Neural cell (in vitro differentiated cells): ENCODE data around the gene PROSER2. TPM values are rescaled to one million over a fixed set of nuclear protein-coding genes. Genes with fewer than 3 reads are reported as not detected.

Source experiments
- H2AFZ ChIP-seq: fragments of 200-600, 300-800 bp; sonication (generic), shearing (Covaris generic); 2 replicates; pipeline ENCODE4 v1.6.0; 2014; ENCODE audit warnings: low read depth, mild to moderate bottlenecking, antibody characterized with exemption, low read length, moderate library complexity
- H3F3A ChIP-seq: fragments of 200-600 bp; shearing (Covaris generic); 2 replicates; pipeline ENCODE4 v1.6.1; 2016; ENCODE audit warnings: mild to moderate bottlenecking, moderate library complexity, mixed read lengths, antibody characterized with exemption, low read length; ENCODE audit not compliant: insufficient read depth, poor library complexity, severe bottlenecking
- H3K27ac ChIP-seq: fragments of 200-600, 300-800 bp; sonication (generic), shearing (Covaris generic); 2 replicates; pipeline ENCODE4 v1.5.1; 2014; ENCODE audit warnings: mild to moderate bottlenecking, low read length, moderate library complexity
- H3K27me3 ChIP-seq: fragments of 300-800, 200-600 bp; sonication (generic), shearing (Covaris generic); 2 replicates; pipeline ENCODE4 v1.6.0; 2014; ENCODE audit warnings: mild to moderate bottlenecking, low read depth, low read length, moderate library complexity; ENCODE audit not compliant: insufficient read depth
- H3K36me3 ChIP-seq: fragments of 300-800, 200-600 bp; sonication (generic), shearing (Covaris generic); 2 replicates; pipeline ENCODE4 v1.5.1; 2014; ENCODE audit warnings: mild to moderate bottlenecking, antibody characterized with exemption, low read length, moderate library complexity; ENCODE audit not compliant: insufficient read depth
- H3K4me2 ChIP-seq: fragments of 300-800, 200-600 bp; sonication (generic), shearing (Covaris generic); 2 replicates; pipeline ENCODE4 v1.6.0; 2014; ENCODE audit warnings: mild to moderate bottlenecking, low read length
- H3K4me3 ChIP-seq: fragments of 300-800, 200-600 bp; sonication (generic), shearing (Covaris generic); 2 replicates; pipeline ENCODE4 v1.5.1; 2014; ENCODE audit warnings: mild to moderate bottlenecking, low read length, moderate library complexity
- H3K79me2 ChIP-seq: fragments of 200-600 bp; shearing (Covaris generic); replicated peaks from 2 replicates; pipeline ENCODE4 v1.6.0; 2014; ENCODE audit warnings: mild to moderate bottlenecking, low read length, moderate library complexity; ENCODE audit not compliant: insufficient read depth
- H3K9ac ChIP-seq: fragments of 300-800, 200-600 bp; sonication (generic), shearing (Covaris generic); 2 replicates; pipeline ENCODE4 v1.6.1; 2016; ENCODE audit warnings: mild to moderate bottlenecking, low read length, mixed read lengths
- H3K9me2 ChIP-seq: fragments of 200-600 bp; shearing (Covaris generic); 2 replicates; pipeline ENCODE4 v1.6.1; 2016; ENCODE audit warnings: mild to moderate bottlenecking, low read length, mixed read lengths; ENCODE audit not compliant: insufficient read depth
- H3K9me3 ChIP-seq: fragments of 200-600, 300-800 bp; sonication (generic), shearing (Covaris generic); 2 replicates; pipeline ENCODE4 v1.6.1; 2016; ENCODE audit warnings: mild to moderate bottlenecking, mixed run types, low read length, moderate library complexity, mixed read lengths
- H4K20me1 ChIP-seq: fragments of 200-600 bp; shearing (Covaris generic); 2 replicates; pipeline ENCODE4 v1.6.1; 2016; ENCODE audit warnings: mild to moderate bottlenecking, mixed run types; ENCODE audit not compliant: insufficient read depth
- EP300 ChIP-seq: fragments of 450-650 bp; conservative IDR thresholded peaks from 2 replicates; pipeline ENCODE4 v1.6.1; 2014; ENCODE audit warnings: antibody characterized with exemption, mild to moderate bottlenecking, moderate library complexity; ENCODE audit not compliant: poor library complexity, severe bottlenecking
- EZH2 ChIP-seq: fragments of 200-600, 300-800 bp; shearing (Covaris generic), sonication (generic); IDR thresholded peaks from 2 replicates; pipeline ENCODE4 v1.6.1; 2014; ENCODE audit warnings: antibody characterized with exemption, low read length, borderline replicate concordance, mild to moderate bottlenecking; ENCODE audit not compliant: insufficient read depth, poor library complexity, severe bottlenecking
- MXI1 ChIP-seq: fragments of 450-650 bp; conservative IDR thresholded peaks from 2 replicates; pipeline ENCODE4 v1.6.1; 2014; ENCODE audit warnings: antibody characterized with exemption, mild to moderate bottlenecking; ENCODE audit not compliant: poor library complexity, severe bottlenecking
- POLR2AphosphoS5 ChIP-seq: IDR thresholded peaks from 2 replicates; pipeline ENCODE4 v1.6.1; 2012
- RAD21 ChIP-seq: fragments of 450-650 bp; conservative IDR thresholded peaks from 2 replicates; pipeline ENCODE4 v1.6.1; 2014; ENCODE audit warnings: antibody characterized with exemption, mild to moderate bottlenecking, moderate library complexity
- REST ChIP-seq: IDR thresholded peaks from 2 replicates; pipeline ENCODE4 v1.6.1; 2012; ENCODE audit warnings: borderline replicate concordance
- SMC3 ChIP-seq: fragments of 450-650 bp; conservative IDR thresholded peaks from 2 replicates; pipeline ENCODE4 v1.6.1; 2014; ENCODE audit warnings: antibody characterized with exemption, mild to moderate bottlenecking, moderate library complexity; ENCODE audit not compliant: poor library complexity
- TAF1 ChIP-seq: IDR thresholded peaks from 2 replicates; pipeline ENCODE4 v1.6.1; 2012; ENCODE audit warnings: low read depth
- polyA plus RNA-seq: library from polyadenylated mRNA; depleted of rRNA; stranded (reverse); fragments of >200 nt; gene quantifications from 2 replicates; pipeline ENCODE4 v1.2.3, GENCODE V29; 2014
- TF ChIP-seq, protein P1 (sequence below): fragments of 450-650 bp; IDR thresholded peaks from 2 replicates; pipeline ENCODE4 v1.5.1; 2014; ENCODE audit warnings: antibody characterized with exemption, mild to moderate bottlenecking, moderate library complexity; ENCODE audit not compliant: poor library complexity, severe bottlenecking

PROSER2 gene
- polyA plus RNA-seq, 1 donor from 2014 or later: 1.1 TPM

DNA sequence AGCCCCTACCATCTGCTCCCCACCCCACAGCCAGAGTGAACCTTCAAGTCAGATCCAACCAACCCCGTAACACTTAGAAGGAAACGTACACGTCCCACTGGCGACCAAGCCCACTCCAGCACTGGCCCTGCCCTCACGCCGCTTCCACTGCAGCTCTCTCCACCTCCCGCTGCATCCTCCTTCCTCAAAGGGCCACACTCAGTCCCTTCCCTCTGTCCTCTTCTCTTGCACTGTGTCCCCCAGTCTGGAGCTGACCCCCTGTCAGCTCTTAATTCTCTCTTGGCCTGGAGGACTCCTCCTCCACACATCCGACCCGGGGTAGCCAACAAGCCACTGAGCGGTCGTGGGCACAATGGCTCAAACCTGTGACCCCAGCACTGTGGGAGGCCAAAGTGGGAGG lies 85.8 kb downstream of the PROSER2 start:
- H3K4me3 ChIP-seq: no peak overlapping the region
- no peak overlapping the region for H3K4me2 ChIP-seq
- H3K9me2 ChIP-seq: no peaks in the 10 kb centered on the region
- H3K27ac ChIP-seq: no peak overlapping the region
- no peaks in the 10 kb centered on the region for H3K27me3 ChIP-seq
- H3F3A ChIP-seq: no peaks in the 10 kb centered on the region
- H3K36me3 ChIP-seq: no peaks in the 10 kb centered on the region
- no peak overlapping the region for H3K9ac ChIP-seq
- no peaks in the 10 kb centered on the region for H4K20me1 ChIP-seq
- H2AFZ ChIP-seq: no peak overlapping the region
- no peaks in the 10 kb centered on the region for H3K79me2 ChIP-seq
- no peak for TF ChIP-seq RAD21
- no peak for TF ChIP-seq EP300
- TF ChIP-seq EZH2: no peak
- TF ChIP-seq TAF1: no peak
- no peak for TF ChIP-seq REST
- TF ChIP-seq POLR2AphosphoS5: no peak
- no peaks in the 10 kb centered on the region for H3K9me3 ChIP-seq

GRCh38 chr10:11909618-11910017 lies 86.5 kb downstream of the PROSER2 start:
- H3K9ac ChIP-seq: no peak overlapping the region
- H3K9me3 ChIP-seq: no peaks in the 10 kb centered on the region
- H3K9me2 ChIP-seq: no peaks in the 10 kb centered on the region
- H3K4me2 ChIP-seq: no peak overlapping the region
- H3K27ac ChIP-seq: no peak overlapping the region
- H3F3A ChIP-seq: no peaks in the 10 kb centered on the region
- no peak overlapping the region for H2AFZ ChIP-seq
- H3K36me3 ChIP-seq: no peaks in the 10 kb centered on the region
- no peak overlapping the region for H3K4me3 ChIP-seq
- no peaks in the 10 kb centered on the region for H4K20me1 ChIP-seq
- TF ChIP-seq TAF1 (no peak), POLR2AphosphoS5 (no peak), REST (no peak), EP300 (no peak), RAD21 (no peak), MXI1 (no peak), SMC3 (no peak), EZH2 (no peak)
- TF ChIP-seq, protein P1, sequence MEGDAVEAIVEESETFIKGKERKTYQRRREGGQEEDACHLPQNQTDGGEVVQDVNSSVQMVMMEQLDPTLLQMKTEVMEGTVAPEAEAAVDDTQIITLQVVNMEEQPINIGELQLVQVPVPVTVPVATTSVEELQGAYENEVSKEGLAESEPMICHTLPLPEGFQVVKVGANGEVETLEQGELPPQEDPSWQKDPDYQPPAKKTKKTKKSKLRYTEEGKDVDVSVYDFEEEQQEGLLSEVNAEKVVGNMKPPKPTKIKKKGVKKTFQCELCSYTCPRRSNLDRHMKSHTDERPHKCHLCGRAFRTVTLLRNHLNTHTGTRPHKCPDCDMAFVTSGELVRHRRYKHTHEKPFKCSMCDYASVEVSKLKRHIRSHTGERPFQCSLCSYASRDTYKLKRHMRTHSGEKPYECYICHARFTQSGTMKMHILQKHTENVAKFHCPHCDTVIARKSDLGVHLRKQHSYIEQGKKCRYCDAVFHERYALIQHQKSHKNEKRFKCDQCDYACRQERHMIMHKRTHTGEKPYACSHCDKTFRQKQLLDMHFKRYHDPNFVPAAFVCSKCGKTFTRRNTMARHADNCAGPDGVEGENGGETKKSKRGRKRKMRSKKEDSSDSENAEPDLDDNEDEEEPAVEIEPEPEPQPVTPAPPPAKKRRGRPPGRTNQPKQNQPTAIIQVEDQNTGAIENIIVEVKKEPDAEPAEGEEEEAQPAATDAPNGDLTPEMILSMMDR: no peak
- no peaks in the 10 kb centered on the region for H3K27me3 ChIP-seq
- H3K79me2 ChIP-seq: no peaks in the 10 kb centered on the region
